GM10266 (cell line): ENCODE results near the gene CBX8.

Experiments used
- DNase-seq: peaks from one replicate; pipeline ENCODE4 v3.0.0; 2012; ENCODE audit errors: extremely low spot score
- TF ChIP-seq, protein P1 (sequence below): IDR thresholded peaks from 2 replicates; pipeline ENCODE4 v1.5.1; 2012; ENCODE audit warnings: mild to moderate bottlenecking, low read depth; ENCODE audit not compliant: control insufficient read depth, insufficient read depth; ENCODE audit errors: missing control alignments

CBX8 gene

DNA sequence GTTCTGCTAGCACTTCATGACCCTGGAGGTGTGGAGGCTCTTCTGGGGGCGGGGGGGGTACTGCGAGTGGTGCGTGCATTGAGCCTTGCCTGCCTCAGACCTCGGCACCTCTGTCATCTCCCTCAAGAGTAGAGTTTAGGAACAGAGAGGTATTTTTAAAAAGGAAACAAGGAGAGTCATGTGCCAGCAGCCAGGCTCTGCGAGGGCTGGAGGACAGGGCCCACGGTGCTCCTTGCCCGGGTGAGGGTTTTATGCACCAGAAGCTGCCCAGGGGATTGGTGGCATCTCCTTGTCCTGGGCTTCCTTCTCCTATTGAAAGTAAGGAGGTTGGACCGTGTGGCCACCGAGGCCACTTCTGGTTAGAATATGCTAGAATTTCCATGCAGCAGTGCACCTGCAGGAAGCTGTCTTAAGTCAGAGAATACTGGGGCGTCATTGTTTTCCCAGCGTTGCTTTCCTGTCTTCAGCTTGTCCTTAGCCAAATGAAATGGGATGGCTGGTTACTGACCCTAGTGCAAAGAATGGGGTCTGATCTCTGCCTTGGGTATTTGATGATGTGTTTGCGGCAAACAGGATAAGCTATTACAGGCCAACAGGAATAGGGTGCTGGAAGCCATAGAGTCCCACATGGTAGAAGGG lies 15.7 kb downstream of the CBX8 start:
- no peak for DNase-seq
- TF ChIP-seq, protein P1, sequence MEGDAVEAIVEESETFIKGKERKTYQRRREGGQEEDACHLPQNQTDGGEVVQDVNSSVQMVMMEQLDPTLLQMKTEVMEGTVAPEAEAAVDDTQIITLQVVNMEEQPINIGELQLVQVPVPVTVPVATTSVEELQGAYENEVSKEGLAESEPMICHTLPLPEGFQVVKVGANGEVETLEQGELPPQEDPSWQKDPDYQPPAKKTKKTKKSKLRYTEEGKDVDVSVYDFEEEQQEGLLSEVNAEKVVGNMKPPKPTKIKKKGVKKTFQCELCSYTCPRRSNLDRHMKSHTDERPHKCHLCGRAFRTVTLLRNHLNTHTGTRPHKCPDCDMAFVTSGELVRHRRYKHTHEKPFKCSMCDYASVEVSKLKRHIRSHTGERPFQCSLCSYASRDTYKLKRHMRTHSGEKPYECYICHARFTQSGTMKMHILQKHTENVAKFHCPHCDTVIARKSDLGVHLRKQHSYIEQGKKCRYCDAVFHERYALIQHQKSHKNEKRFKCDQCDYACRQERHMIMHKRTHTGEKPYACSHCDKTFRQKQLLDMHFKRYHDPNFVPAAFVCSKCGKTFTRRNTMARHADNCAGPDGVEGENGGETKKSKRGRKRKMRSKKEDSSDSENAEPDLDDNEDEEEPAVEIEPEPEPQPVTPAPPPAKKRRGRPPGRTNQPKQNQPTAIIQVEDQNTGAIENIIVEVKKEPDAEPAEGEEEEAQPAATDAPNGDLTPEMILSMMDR: no peak

- DNase-seq: peak; percentile 11
Measured at GRCh38 chr17:79779661-79780365, 17.1 kb downstream of the CBX8 start.

GRCh38 chr17:79779084-79779529 lies 17.8 kb downstream of the CBX8 start:
- DNase-seq: no peak
- TF ChIP-seq, protein P1: no peak

More at GRCh38 chr17:79779661-79780365, 17.1 kb downstream of the CBX8 start:
- TF ChIP-seq, protein P1: no peak

DNA sequence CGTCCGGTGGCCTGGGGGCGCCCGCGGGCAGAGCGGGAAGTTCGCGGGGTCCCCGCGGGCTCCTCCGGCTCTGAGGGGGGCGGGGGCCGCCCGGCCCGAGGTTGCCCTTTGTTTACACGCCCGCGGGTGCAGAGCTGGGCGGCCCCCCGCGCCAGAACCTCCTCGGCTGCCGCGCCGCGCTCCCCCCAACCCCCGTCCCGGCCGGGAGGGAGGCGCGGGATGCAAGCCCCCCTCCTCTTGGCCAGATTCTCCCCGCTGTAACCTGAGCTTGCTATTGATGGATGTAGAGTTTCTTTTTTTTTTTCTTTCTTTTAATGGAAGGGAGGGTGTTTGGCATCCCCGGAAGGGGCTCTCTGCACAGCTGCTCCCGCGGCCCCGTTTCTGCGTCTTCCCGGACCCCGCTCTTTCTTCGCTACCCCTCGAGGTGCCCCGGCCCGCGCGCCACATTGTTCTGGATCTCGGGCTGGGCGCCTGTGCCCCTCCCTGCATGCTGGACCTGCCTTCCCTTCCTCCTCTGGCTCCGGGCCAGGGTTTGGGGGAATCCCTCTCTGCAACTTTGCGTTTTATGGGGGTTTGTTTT lies 18.3 kb downstream of the CBX8 start:
- peak; percentile 62 for DNase-seq
- TF ChIP-seq, protein P1: no peak

DNA sequence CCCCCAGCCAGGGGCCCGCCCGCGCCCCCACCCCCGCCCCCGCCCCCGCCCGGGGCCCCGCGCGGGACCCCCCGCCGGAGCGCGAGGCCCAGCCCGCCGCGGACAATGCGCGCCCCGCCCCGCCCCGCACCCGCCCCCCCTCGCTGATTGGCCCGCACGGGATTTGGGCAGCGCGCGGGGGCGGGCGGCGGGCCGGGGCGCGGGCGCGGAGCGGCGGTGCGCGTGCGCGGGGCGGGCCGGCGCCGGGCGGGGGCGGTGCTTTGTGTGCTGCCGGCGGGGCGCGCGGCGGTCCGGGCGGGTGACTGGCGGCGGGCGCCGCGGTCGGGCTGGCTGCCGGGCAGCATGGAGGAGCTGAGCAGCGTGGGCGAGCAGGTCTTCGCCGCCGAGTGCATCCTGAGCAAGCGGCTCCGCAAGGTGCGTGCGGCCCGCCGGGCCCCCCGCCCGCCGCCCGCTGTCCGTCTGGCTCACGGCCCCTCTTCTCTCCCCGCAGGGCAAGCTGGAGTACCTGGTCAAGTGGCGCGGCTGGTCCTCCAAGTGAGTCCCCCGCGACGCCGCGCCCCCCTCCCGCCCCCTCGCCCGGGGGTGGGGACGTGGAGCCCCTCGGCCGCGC lies 18.9 kb downstream of the CBX8 start, which contains the start of gene CBX2:
Gene CBX2 (plus strand): TSS at position 255 of the 610 bp plus-strand sequence. CDS start 88 bp downstream, at position 343.
- TF ChIP-seq, protein P1: no peak
- DNase-seq: peak; percentile 99

GRCh38 chr17:79777120-79777893 lies 19.6 kb downstream of the CBX8 start:
- DNase-seq: peak; percentile 61
- TF ChIP-seq, protein P1: no peak
